Smooth muscle cell (in vitro differentiated cells): ENCODE results near the gene PGC. TPM values are rescaled to one million over a fixed set of nuclear protein-coding genes. Genes with fewer than 3 reads are reported as not detected.

ENCODE experiments used
- DNase-seq: peaks from one replicate; lab custom pipeline; 2025; ENCODE audit not compliant: unreplicated experiment; lab: John Stamatoyannopoulos, UW
- H2AFZ ChIP-seq: fragments of 200-600 bp; sonication (generic); 2 replicates; pipeline ENCODE4 v1.6.0; 2016; ENCODE audit warnings: antibody characterized with exemption, low read depth, mild to moderate bottlenecking
- H3F3A ChIP-seq: fragments of 200-600 bp; sonication (generic); 2 replicates; pipeline ENCODE4 v1.6.0; 2017; ENCODE audit warnings: antibody characterized with exemption, low read depth
- H3K27ac ChIP-seq: fragments of 200-600 bp; sonication (generic); 2 replicates; pipeline ENCODE4 v1.5.1; 2016; ENCODE audit warnings: low read depth, mild to moderate bottlenecking
- H3K27me3 ChIP-seq: fragments of 200-600 bp; sonication (generic); 2 replicates; pipeline ENCODE4 v1.6.1; 2016; ENCODE audit warnings: low read depth, mild to moderate bottlenecking
- H3K36me3 ChIP-seq: fragments of 200-600 bp; sonication (generic); 2 replicates; pipeline ENCODE4 v1.5.1; 2016; ENCODE audit warnings: low read depth
- H3K4me1 ChIP-seq: fragments of 200-600 bp; sonication (generic); 2 replicates; pipeline ENCODE4 v1.5.1; 2016; ENCODE audit warnings: low read depth
- H3K4me2 ChIP-seq: fragments of 200-600 bp; sonication (generic); 2 replicates; pipeline ENCODE4 v1.6.0; 2016; ENCODE audit warnings: mild to moderate bottlenecking
- H3K4me3 ChIP-seq: fragments of 200-600 bp; sonication (generic); 2 replicates; pipeline ENCODE4 v1.5.1; 2016; ENCODE audit warnings: mild to moderate bottlenecking
- H3K79me2 ChIP-seq: fragments of 200-600 bp; sonication (generic); 2 replicates; pipeline ENCODE4 v1.6.0; 2016; ENCODE audit warnings: low read depth, mild to moderate bottlenecking
- H3K9ac ChIP-seq: fragments of 200-600 bp; sonication (generic); 2 replicates; pipeline ENCODE4 v1.6.0; 2016; ENCODE audit warnings: low read depth
- H3K9me3 ChIP-seq: fragments of 200-600 bp; sonication (generic); replicated peaks from 2 replicates; pipeline ENCODE4 v1.5.1; 2016; ENCODE audit warnings: low read depth
- H4K20me1 ChIP-seq: fragments of 200-600 bp; sonication (generic); 2 replicates; pipeline ENCODE4 v1.6.0; 2016; ENCODE audit warnings: low read depth
- CTCF ChIP-seq: fragments of 200-600 bp; sonication (generic); IDR thresholded peaks from 2 replicates; pipeline ENCODE4 v1.5.1; 2017; ENCODE audit warnings: borderline replicate concordance, mild to moderate bottlenecking, antibody characterized with exemption; ENCODE audit not compliant: insufficient read depth, poor library complexity, severe bottlenecking
- WGBS: methylation state at CpG from one replicate; pipeline ENCODE4 v1.1.7; 2016; ENCODE audit warnings: low lambda C conversion rate; 5-methylcytosine and 5-hydroxymethylcytosine counted together
- polyA plus RNA-seq: library from polyadenylated mRNA; unstranded; fragments of >200 nt; fragmentation: Nextera tagmentation; extraction: Ambion mirVana; gene quantifications from 2 replicates; pipeline ENCODE4 v1.2.1, GENCODE V29; 2016
- total RNA-seq: library from RNA; depleted of rRNA; stranded (reverse); fragments of >200 nt; gene quantifications from 2 replicates; pipeline ENCODE4 v1.2.3, GENCODE V29; 2014

Gene PGC
- total and polyA plus RNA-seq, 2 experiments from 2014 or later: not detected

GRCh38 chr6:41734666-41735426 is 12.4 kb downstream of the PGC start:
- TF ChIP-seq CTCF: no peak
- WGBS: 3% methylated on average over 12 of the region's 76 CpGs
- Histone ChIP-seq H3K9ac (peak overlapping the region; percentile 60), H2AFZ (peak overlapping the region; percentile 91), H3K36me3 (no peaks in the 10 kb centered on the region), H3F3A (peaks cover 9% of the 10 kb centered on the region), H3K79me2 (peaks cover 13% of the 10 kb centered on the region), H3K4me3 (peak overlapping the region; percentile 86), H4K20me1 (peaks cover 13% of the 10 kb centered on the region), H3K27ac (no peak overlapping the region), H3K27me3 (no peaks in the 10 kb centered on the region), H3K4me1 (peaks cover 18% of the 10 kb centered on the region), H3K4me2 (peak overlapping the region; percentile 89), H3K9me3 (no peaks in the 10 kb centered on the region)
- peak; percentile 78 for DNase-seq

GRCh38 chr6:41733707-41734665 is 13.2 kb downstream of the PGC start:
- no peak for TF ChIP-seq CTCF

GRCh38 chr6:41733360-41733706 is 13.9 kb downstream of the PGC start:
- H3K4me1 ChIP-seq: peaks cover 18% of the 10 kb centered on the region
- no peak overlapping the region for H3K9ac ChIP-seq
- H3K4me2 ChIP-seq: peak overlapping the region; percentile 89
- H3K27me3 ChIP-seq: no peaks in the 10 kb centered on the region
- no peaks in the 10 kb centered on the region for H3K36me3 ChIP-seq
- peaks cover 9% of the 10 kb centered on the region for H3F3A ChIP-seq
- TF ChIP-seq CTCF: no peak
- DNase-seq: no peak
- peak overlapping the region; percentile 86 for H3K4me3 ChIP-seq
- H3K79me2 ChIP-seq: peaks cover 21% of the 10 kb centered on the region
- peak overlapping the region; percentile 58 for H3K27ac ChIP-seq
- 27% methylated on average over 11 of the region's 11 CpGs for WGBS
- H3K9me3 ChIP-seq: no peaks in the 10 kb centered on the region
- peaks cover 15% of the 10 kb centered on the region for H4K20me1 ChIP-seq
- H2AFZ ChIP-seq: no peak overlapping the region

More at GRCh38 chr6:41733707-41734665, 13.2 kb downstream of the PGC start:
- peaks cover 19% of the 10 kb centered on the region for H3K79me2 ChIP-seq
- DNase-seq: peak; percentile 78
- no peaks in the 10 kb centered on the region for H3K9me3 ChIP-seq
- H4K20me1 ChIP-seq: peaks cover 15% of the 10 kb centered on the region
- H3K4me3 ChIP-seq: peak overlapping the region; percentile 86
- H3K36me3 ChIP-seq: no peaks in the 10 kb centered on the region
- H3K4me1 ChIP-seq: peaks cover 18% of the 10 kb centered on the region
- H3F3A ChIP-seq: peaks cover 9% of the 10 kb centered on the region
- peak overlapping the region; percentile 89 for H3K4me2 ChIP-seq
- peak overlapping the region; percentile 91 for H2AFZ ChIP-seq
- WGBS: 1% methylated on average over 26 of the region's 73 CpGs
- peak overlapping the region; percentile 58 for H3K27ac ChIP-seq
- no peak overlapping the region for H3K9ac ChIP-seq
- H3K27me3 ChIP-seq: no peaks in the 10 kb centered on the region
